ENCODE data around the gene TTLL8. TPM values are rescaled to one million over a fixed set of nuclear protein-coding genes. Genes with fewer than 3 reads are reported as not detected.

TTLL8 gene
- total and polyA plus RNA-seq, 2 of the 8 experiments (the other 6 are each of a cell fraction or from before 2014, with no cell fraction given): not detected

- TF ChIP-seq RAD21 (IDR thresholded peaks at IDR 0.05 in 1 of 2, conservative IDR thresholded peaks at IDR 0.05 in 1 of 2; ENCODE audit: low read depth in 2 of 2, low read length in 2 of 2) (no peak), KDM1A (IDR thresholded peaks at IDR 0.05; ENCODE audit: borderline replicate concordance, low read length) (no peak), YY1 (IDR thresholded peaks at IDR 0.05; ENCODE audit: low read depth, low read length) (no peak), CHD1 (IDR thresholded peaks at IDR 0.05; ENCODE audit: low read depth, low read length) (no peak), SIRT6 (IDR thresholded peaks at IDR 0.05; ENCODE audit: low read length) (no peak), HDAC2 (IDR thresholded peaks at IDR 0.05; ENCODE audit: borderline replicate concordance in 1 of 2, low read depth in 2 of 2, low read length in 2 of 2) (no peak)
- TF ChIP-seq, protein P1, sequence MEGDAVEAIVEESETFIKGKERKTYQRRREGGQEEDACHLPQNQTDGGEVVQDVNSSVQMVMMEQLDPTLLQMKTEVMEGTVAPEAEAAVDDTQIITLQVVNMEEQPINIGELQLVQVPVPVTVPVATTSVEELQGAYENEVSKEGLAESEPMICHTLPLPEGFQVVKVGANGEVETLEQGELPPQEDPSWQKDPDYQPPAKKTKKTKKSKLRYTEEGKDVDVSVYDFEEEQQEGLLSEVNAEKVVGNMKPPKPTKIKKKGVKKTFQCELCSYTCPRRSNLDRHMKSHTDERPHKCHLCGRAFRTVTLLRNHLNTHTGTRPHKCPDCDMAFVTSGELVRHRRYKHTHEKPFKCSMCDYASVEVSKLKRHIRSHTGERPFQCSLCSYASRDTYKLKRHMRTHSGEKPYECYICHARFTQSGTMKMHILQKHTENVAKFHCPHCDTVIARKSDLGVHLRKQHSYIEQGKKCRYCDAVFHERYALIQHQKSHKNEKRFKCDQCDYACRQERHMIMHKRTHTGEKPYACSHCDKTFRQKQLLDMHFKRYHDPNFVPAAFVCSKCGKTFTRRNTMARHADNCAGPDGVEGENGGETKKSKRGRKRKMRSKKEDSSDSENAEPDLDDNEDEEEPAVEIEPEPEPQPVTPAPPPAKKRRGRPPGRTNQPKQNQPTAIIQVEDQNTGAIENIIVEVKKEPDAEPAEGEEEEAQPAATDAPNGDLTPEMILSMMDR (IDR thresholded peaks at IDR 0.05; ENCODE audit: control extremely low read depth in 1 of 3, insufficient read depth in 1 of 3, low read depth in 1 of 3, low read length in 3 of 3): no peak
These were observed 18.8 kb upstream of the TTLL8 start (continued) for GRCh38 chr22:50076646-50077535.

Data from H1 (cell line).